GM12878 (cell line): ENCODE data around the gene DPPA4. TPM values are rescaled to one million over a fixed set of nuclear protein-coding genes. Genes with fewer than 3 reads are reported as not detected.

Experiments used
- ATAC-seq: fragments of 200-7000 bp; cut with Tn5 transposase; 3 replicates; pipeline ENCODE4 v1.9.1; 2020; ENCODE audit warnings: mild to moderate bottlenecking, moderate library complexity
- BruUV-seq: library from RNA; stranded (reverse); fragments of 400-500 nt; replicated peaks from 2 replicates; lab custom pipeline; 2021; lab: Mats Ljungman, UMichigan
- CTCF ChIA-PET: fragments of 300-600 bp; sonication (Branson Sonifier 250); formaldehyde crosslinking; extraction: SDS; loops from one replicate; lab custom pipeline; 2021; ENCODE audit warnings: inconsistent platforms; lab: Yijun Ruan, JAX
- POLR2A ChIA-PET: fragments of 350-600 bp; formaldehyde crosslinking; extraction: SDS; loops from one replicate; lab custom pipeline; 2021; ENCODE audit warnings: inconsistent platforms; lab: Charles Lee
- RAD21 ChIA-PET: fragments of 300-600 bp; sonication (Branson Sonifier 250); formaldehyde crosslinking; loops from one replicate; lab custom pipeline; 2023; ENCODE audit warnings: antibody characterized with exemption; ENCODE audit not compliant: unreplicated experiment; lab: Charles Lee
- SMC1A ChIA-PET: fragments of 300-600 bp; sonication (Branson Sonifier 250); formaldehyde crosslinking; loops from one replicate; lab custom pipeline; 2023; ENCODE audit not compliant: unreplicated experiment, uncharacterized antibody; lab: Charles Lee
- DNase-seq: peaks from one replicate; pipeline ENCODE4 v3.0.0-alpha.2; 2011; ENCODE audit warnings: low read depth, low spot score
- FAIRE-seq: peaks from 3 replicates; lab custom pipeline; 2011; peaks lifted over from hg19 to GRCh38; lab: Jason Lieb, UNC
- H2AFZ ChIP-seq: 2 replicates; pipeline ENCODE4 v1.6.0; 2011; ENCODE audit warnings: low read depth, low read length, control low read depth; ENCODE audit not compliant: control insufficient read depth
- H3K27ac ChIP-seq: 2 replicates; pipeline ENCODE4 v1.5.1; 2011; ENCODE audit warnings: control low read depth; ENCODE audit not compliant: control insufficient read depth, insufficient read depth
- H3K27me3 ChIP-seq, 2 experiments: replicated peaks in 1 of 2; 2 replicates each; pipeline versions ENCODE4 v1.6.0 to v1.6.1; 2011; ENCODE audit warnings: low read length in 1 of 2; ENCODE audit not compliant: control insufficient read depth in 2 of 2, insufficient read depth in 2 of 2
- H3K36me3 ChIP-seq, 2 experiments: 2 replicates each; pipeline ENCODE4 v1.5.1; 2011; ENCODE audit warnings: low read length in 1 of 2; ENCODE audit not compliant: control insufficient read depth in 2 of 2, insufficient read depth in 2 of 2
- H3K4me1 ChIP-seq: 2 replicates; pipeline ENCODE4 v1.6.1; 2011; ENCODE audit warnings: mild to moderate bottlenecking, low read length, moderate library complexity, mixed read lengths; ENCODE audit not compliant: control insufficient read depth, insufficient read depth
- H3K4me2 ChIP-seq: 2 replicates; pipeline ENCODE4 v1.6.0; 2011; ENCODE audit warnings: control low read depth; ENCODE audit not compliant: control insufficient read depth, insufficient read depth
- H3K4me3 ChIP-seq: fragments of 200-600 bp; sonication (generic); 2 replicates; pipeline ENCODE4 v1.5.1; 2016
- H3K79me2 ChIP-seq: 2 replicates; pipeline ENCODE4 v1.6.0; 2011; ENCODE audit warnings: low read length; ENCODE audit not compliant: control insufficient read depth, insufficient read depth
- H3K9ac ChIP-seq: 2 replicates; pipeline ENCODE4 v1.8.0; 2011; ENCODE audit warnings: low read length, control low read depth, mixed read lengths; ENCODE audit not compliant: control insufficient read depth, insufficient read depth
- H3K9me3 ChIP-seq: replicated peaks from 3 replicates; pipeline ENCODE4 v1.5.1; 2011; ENCODE audit warnings: mild to moderate bottlenecking, low read length; ENCODE audit not compliant: control insufficient read depth, insufficient read depth
- H4K20me1 ChIP-seq: 2 replicates; pipeline ENCODE4 v1.6.0; 2011; ENCODE audit not compliant: control insufficient read depth, insufficient read depth
- ATF7 ChIP-seq: fragments of 450-650 bp; IDR thresholded peaks from 2 replicates; pipeline ENCODE4 v1.6.1; 2016; ENCODE audit warnings: low read depth, mild to moderate bottlenecking
- BRCA1 ChIP-seq: IDR thresholded peaks from 2 replicates; pipeline ENCODE4 v1.6.1; 2011; ENCODE audit warnings: low read depth, low read length, improper control_type of control experiment
- CREM ChIP-seq: IDR thresholded peaks from 2 replicates; pipeline ENCODE4 v1.6.1; 2014; ENCODE audit warnings: antibody characterized with exemption, low read depth
- DPF2 ChIP-seq: fragments of 450-650 bp; IDR thresholded peaks from 2 replicates; pipeline ENCODE4 v1.6.1; 2017; ENCODE audit warnings: mild to moderate bottlenecking
- FOXM1 ChIP-seq: IDR thresholded peaks from 2 replicates; pipeline ENCODE4 v1.6.1; 2012; ENCODE audit warnings: low read depth, mild to moderate bottlenecking, inconsistent platforms, low read length, moderate library complexity
- NBN ChIP-seq: fragments of 450-650 bp; IDR thresholded peaks from 2 replicates; pipeline ENCODE4 v1.6.1; 2016
- PAX8 ChIP-seq: fragments of 450-650 bp; IDR thresholded peaks from 2 replicates; pipeline ENCODE4 v1.6.1; 2017; ENCODE audit warnings: mild to moderate bottlenecking, moderate library complexity
- POLR2AphosphoS2 ChIP-seq: IDR thresholded peaks from 2 replicates; pipeline ENCODE4 v1.6.1; 2011; ENCODE audit warnings: low read depth, mild to moderate bottlenecking, low read length, improper control_type of control experiment, moderate library complexity
- SPI1 ChIP-seq: IDR thresholded peaks from 2 replicates; pipeline ENCODE4 v1.6.1; 2011; ENCODE audit warnings: low read depth, mild to moderate bottlenecking, low read length, moderate library complexity, borderline replicate concordance; ENCODE audit not compliant: insufficient read depth
- STAT3 ChIP-seq: IDR thresholded peaks from 2 replicates; pipeline ENCODE4 v1.6.1; 2011; ENCODE audit warnings: low read depth, low read length, improper control_type of control experiment
- TARDBP ChIP-seq: IDR thresholded peaks from 2 replicates; pipeline ENCODE4 v1.6.1; 2016; ENCODE audit warnings: borderline replicate concordance
- ZNF384 ChIP-seq: IDR thresholded peaks from 2 replicates; pipeline ENCODE4 v1.6.1; 2012; ENCODE audit warnings: low read depth, mild to moderate bottlenecking, low read length, improper control_type of control experiment, borderline replicate concordance
- WGBS: methylation state at CpG from one replicate; pipeline ENCODE4 v1.1.6; 2016; ENCODE audit warnings: low lambda C conversion rate; ENCODE audit not compliant: insufficient replicate concordance, insufficient coverage; ENCODE audit errors: missing lambda C conversion rate; 5-methylcytosine and 5-hydroxymethylcytosine counted together
- in situ Hi-C: fragments of 300-500 bp; cut with MboI; formaldehyde crosslinking; loops from 9 replicates; pipeline ENCODE4 v1.14.3; 2018; ENCODE audit warnings: mixed read lengths
- intact Hi-C: fragments of 100-400 bp; cut with micrococcal nuclease; formaldehyde crosslinking; loops from one replicate; pipeline ENCODE4 v1.14.2; 2022; ENCODE audit not compliant: unreplicated experiment
- polyA plus RNA-seq, 11 experiments: library from polyadenylated mRNA; depleted of rRNA in 4 of 11; unstranded in 6 of 11; stranded (reverse) in 5 of 11; fragments of >200 nt; fragmentation: Nextera tagmentation in 4 of 11; fragmentation: Illumina TruSeq in 1 of 11; extraction: Ambion mirVana in 4 of 11; extraction: Trizol in 1 of 11; gene quantifications; 1 replicate in 1 of 11; 2 replicates in 10 of 11; pipeline versions ENCODE4 v1.2.1 to v1.2.3, GENCODE V29; 2011 to 2016; ENCODE audit warnings: inconsistent platforms in 2 of 11, missing spikeins in 2 of 11, low read depth in 1 of 11
- total RNA-seq, 4 experiments: library from RNA; depleted of rRNA in 3 of 4; stranded (reverse); fragments of >200 nt in 3 of 4; fragmentation: Illumina TruSeq in 1 of 4; extraction: Trizol in 1 of 4; gene quantifications; 2 replicates each; pipeline versions ENCODE4 v1.2.1 to v1.2.3, GENCODE V29; 2013 to 2021
- TF ChIP-seq, protein P1 (sequence below), 3 experiments: IDR thresholded peaks in 2 of 3; conservative IDR thresholded peaks in 1 of 3; 2 replicates each; pipeline ENCODE4 v1.5.1; 2011; ENCODE audit warnings: low read depth in 3 of 3, low read length in 3 of 3, mild to moderate bottlenecking in 3 of 3, control low read depth in 2 of 3, moderate library complexity in 2 of 3, inconsistent platforms in 1 of 3, mixed read lengths in 1 of 3; ENCODE audit not compliant: control insufficient read depth in 2 of 3, insufficient read depth in 1 of 3; ENCODE audit errors: extremely low read depth in 1 of 3
- TF ChIP-seq, protein P2 (sequence below): IDR thresholded peaks from 2 replicates; pipeline ENCODE4 v1.6.1; 2012; ENCODE audit warnings: low read depth, low read length, improper control_type of control experiment
- TF ChIP-seq, protein P3 (sequence below): fragments of 150-350 bp; IDR thresholded peaks from 2 replicates; pipeline ENCODE4 v1.6.1; 2014; ENCODE audit warnings: mild to moderate bottlenecking, low read depth, low read length

DPPA4 gene
- total and polyA plus RNA-seq, 10 of the 15 experiments (the other 5 are each of a cell fraction or from before 2014, with no cell fraction given), result 0.01 to 0.90 (median 0.44) TPM; not detected in 5

DNA sequence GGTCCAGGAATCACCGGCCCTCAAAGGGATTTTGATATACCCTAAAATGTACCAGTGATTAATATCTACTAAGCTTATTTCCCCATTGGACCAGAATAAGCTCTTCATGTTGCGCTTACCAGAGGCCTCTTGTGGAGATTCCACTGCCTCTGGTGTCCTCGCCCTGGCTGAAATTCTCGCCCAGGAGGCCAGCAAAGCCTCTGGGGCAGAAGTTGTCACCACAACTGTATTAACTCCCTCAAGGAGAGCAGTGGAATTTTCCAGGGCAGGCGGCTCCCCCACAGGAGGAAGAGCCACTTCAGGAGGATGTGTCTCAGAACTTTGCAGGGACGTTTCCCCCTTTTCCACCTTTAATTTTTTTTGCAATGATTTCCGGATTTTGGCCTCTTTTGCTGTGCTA is 6.9 kb downstream of the DPPA4 start:
- Histone ChIP-seq H4K20me1 (no peaks in the 10 kb centered on the region), H2AFZ (no peak overlapping the region), H3K4me2 (no peak overlapping the region), H3K79me2 (no peaks in the 10 kb centered on the region), H3K4me3 (no peak overlapping the region), H3K9me3 (no peaks in the 10 kb centered on the region), H3K36me3 (no peaks in the 10 kb centered on the region), H3K27me3 (no peaks in the 10 kb centered on the region), H3K27ac (no peak overlapping the region), H3K9ac (no peak overlapping the region), H3K4me1 (no peaks in the 10 kb centered on the region)
- SMC1A ChIA-PET, result no interaction called here
- CTCF ChIA-PET, result no interaction called here
- RAD21 ChIA-PET, result no interaction called here
- FAIRE-seq (no peak), ATAC-seq (no peak), DNase-seq (no peak)
- TF ChIP-seq POLR2AphosphoS2, result no peak
- TF ChIP-seq NBN, result no peak
- no peak for TF ChIP-seq SPI1
- no peak for TF ChIP-seq TARDBP
- TF ChIP-seq, protein P1, sequence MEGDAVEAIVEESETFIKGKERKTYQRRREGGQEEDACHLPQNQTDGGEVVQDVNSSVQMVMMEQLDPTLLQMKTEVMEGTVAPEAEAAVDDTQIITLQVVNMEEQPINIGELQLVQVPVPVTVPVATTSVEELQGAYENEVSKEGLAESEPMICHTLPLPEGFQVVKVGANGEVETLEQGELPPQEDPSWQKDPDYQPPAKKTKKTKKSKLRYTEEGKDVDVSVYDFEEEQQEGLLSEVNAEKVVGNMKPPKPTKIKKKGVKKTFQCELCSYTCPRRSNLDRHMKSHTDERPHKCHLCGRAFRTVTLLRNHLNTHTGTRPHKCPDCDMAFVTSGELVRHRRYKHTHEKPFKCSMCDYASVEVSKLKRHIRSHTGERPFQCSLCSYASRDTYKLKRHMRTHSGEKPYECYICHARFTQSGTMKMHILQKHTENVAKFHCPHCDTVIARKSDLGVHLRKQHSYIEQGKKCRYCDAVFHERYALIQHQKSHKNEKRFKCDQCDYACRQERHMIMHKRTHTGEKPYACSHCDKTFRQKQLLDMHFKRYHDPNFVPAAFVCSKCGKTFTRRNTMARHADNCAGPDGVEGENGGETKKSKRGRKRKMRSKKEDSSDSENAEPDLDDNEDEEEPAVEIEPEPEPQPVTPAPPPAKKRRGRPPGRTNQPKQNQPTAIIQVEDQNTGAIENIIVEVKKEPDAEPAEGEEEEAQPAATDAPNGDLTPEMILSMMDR (IDR thresholded peaks at IDR 0.05 in 2 of 3, conservative IDR thresholded peaks at IDR 0.05 in 1 of 3; ENCODE audit: control insufficient read depth in 2 of 3, extremely low read depth in 1 of 3, insufficient read depth in 1 of 3, low read depth in 3 of 3, low read length in 3 of 3), result no peak
- TF ChIP-seq ATF7, result no peak
- WGBS, result 20% methylated on average over 7 of the region's 7 CpGs
- no TSS peak for BruUV-seq
- intact Hi-C loops (no loop called here), in situ Hi-C loops (no loop called here)
- POLR2A ChIA-PET, result no interaction called here

GRCh38 chr3:109328202-109328601 is 9.1 kb downstream of the DPPA4 start:
- BruUV-seq, result no TSS peak
- no peak overlapping the region for H3K27ac ChIP-seq
- intact Hi-C loops (no loop called here), in situ Hi-C loops (no loop called here)
- FAIRE-seq (no peak), ATAC-seq (no peak), DNase-seq (no peak)
- no peak overlapping the region for H3K4me2 ChIP-seq
- no peaks in the 10 kb centered on the region for H3K9me3 ChIP-seq
- ChIA-PET POLR2A (no interaction called here), CTCF (no interaction called here), SMC1A (no interaction called here), RAD21 (no interaction called here)
- H3K36me3 ChIP-seq, result no peaks in the 10 kb centered on the region
- 11% methylated on average over 3 of the region's 3 CpGs for WGBS
- H2AFZ ChIP-seq, result no peak overlapping the region
- no peaks in the 10 kb centered on the region for H3K79me2 ChIP-seq
- no peaks in the 10 kb centered on the region for H3K4me1 ChIP-seq
- no peaks in the 10 kb centered on the region for H3K27me3 ChIP-seq
- no peak overlapping the region for H3K4me3 ChIP-seq
- H4K20me1 ChIP-seq, result no peaks in the 10 kb centered on the region
- no peak overlapping the region for H3K9ac ChIP-seq
- no peak for TF ChIP-seq DPF2
- TF ChIP-seq STAT3, result no peak
- TF ChIP-seq BRCA1, result no peak
- no peak for TF ChIP-seq PAX8
- no peak for TF ChIP-seq TARDBP
- no peak for TF ChIP-seq ZNF384
- no peak for TF ChIP-seq FOXM1
- TF ChIP-seq, protein P2, sequence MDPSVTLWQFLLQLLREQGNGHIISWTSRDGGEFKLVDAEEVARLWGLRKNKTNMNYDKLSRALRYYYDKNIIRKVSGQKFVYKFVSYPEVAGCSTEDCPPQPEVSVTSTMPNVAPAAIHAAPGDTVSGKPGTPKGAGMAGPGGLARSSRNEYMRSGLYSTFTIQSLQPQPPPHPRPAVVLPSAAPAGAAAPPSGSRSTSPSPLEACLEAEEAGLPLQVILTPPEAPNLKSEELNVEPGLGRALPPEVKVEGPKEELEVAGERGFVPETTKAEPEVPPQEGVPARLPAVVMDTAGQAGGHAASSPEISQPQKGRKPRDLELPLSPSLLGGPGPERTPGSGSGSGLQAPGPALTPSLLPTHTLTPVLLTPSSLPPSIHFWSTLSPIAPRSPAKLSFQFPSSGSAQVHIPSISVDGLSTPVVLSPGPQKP, result no peak
- TF ChIP-seq, protein P3, sequence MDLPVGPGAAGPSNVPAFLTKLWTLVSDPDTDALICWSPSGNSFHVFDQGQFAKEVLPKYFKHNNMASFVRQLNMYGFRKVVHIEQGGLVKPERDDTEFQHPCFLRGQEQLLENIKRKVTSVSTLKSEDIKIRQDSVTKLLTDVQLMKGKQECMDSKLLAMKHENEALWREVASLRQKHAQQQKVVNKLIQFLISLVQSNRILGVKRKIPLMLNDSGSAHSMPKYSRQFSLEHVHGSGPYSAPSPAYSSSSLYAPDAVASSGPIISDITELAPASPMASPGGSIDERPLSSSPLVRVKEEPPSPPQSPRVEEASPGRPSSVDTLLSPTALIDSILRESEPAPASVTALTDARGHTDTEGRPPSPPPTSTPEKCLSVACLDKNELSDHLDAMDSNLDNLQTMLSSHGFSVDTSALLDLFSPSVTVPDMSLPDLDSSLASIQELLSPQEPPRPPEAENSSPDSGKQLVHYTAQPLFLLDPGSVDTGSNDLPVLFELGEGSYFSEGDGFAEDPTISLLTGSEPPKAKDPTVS, result no peak
- no peak for TF ChIP-seq CREM
